Measurements from ENCODE around the gene GSDMA.

GRCh38 chr17:39979893-39980350 lies 17.1 kb downstream of the GSDMA start:
- TF ChIP-seq CTCF (IDR thresholded peaks at IDR 0.05) = no peak
- TF ChIP-seq POLR2A (IDR thresholded peaks at IDR 0.05) = no peak
